H7 (cell line): ENCODE data around the gene SELP. TPM values are rescaled to one million over a fixed set of nuclear protein-coding genes. Genes with fewer than 3 reads are reported as not detected.

Experiments
- DNase-seq: peaks from one replicate; pipeline ENCODE4 v3.0.0; 2012
- H3K27me3 ChIP-seq: 2 replicates; pipeline ENCODE4 v1.6.0; 2011; ENCODE audit warnings: mild to moderate bottlenecking, low read length; ENCODE audit not compliant: control insufficient read depth, insufficient read depth
- H3K36me3 ChIP-seq: replicated peaks from 2 replicates; pipeline ENCODE4 v1.5.1; 2011; ENCODE audit warnings: low read length; ENCODE audit not compliant: control insufficient read depth, insufficient read depth
- H3K4me3 ChIP-seq: 2 replicates; pipeline ENCODE4 v1.5.1; 2011; ENCODE audit warnings: low read depth, mild to moderate bottlenecking, control low read depth, low read length, moderate library complexity; ENCODE audit not compliant: insufficient read depth
- total RNA-seq: library from RNA; depleted of rRNA; stranded (reverse); fragments of >200 nt; shearing (Covaris generic); gene quantifications from 2 replicates; pipeline ENCODE4 v1.2.3, GENCODE V29; 2014; rRNA removed

SELP gene
- total RNA-seq, 1 experiment from 2014 or later: not detected

DNA sequence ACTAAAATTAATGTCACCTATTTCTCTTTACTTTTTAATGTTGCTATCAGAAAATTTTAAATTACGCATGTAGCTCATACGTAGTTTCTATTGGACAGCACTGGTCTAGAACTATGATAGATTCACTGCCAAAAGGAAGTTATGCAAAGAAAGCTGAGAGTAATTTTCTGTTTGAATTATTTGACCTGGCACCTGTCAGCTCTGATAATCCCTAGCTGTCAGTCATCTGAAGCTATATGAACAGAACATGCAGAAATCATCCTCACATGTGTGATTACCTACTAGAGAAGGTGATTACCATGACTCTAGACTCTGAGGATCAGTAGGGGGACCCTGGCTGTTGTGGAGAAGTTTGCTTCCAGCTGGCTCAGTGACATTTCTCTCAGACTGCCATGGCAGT is 84.5 kb downstream of the SELP start:
- no peaks in the 10 kb centered on the region for H3K36me3 ChIP-seq
- H3K4me3 ChIP-seq: no peak overlapping the region
- H3K27me3 ChIP-seq: no peaks in the 10 kb centered on the region; the same call in 1 of the 2 replicates
- DNase-seq: no peak

DNA sequence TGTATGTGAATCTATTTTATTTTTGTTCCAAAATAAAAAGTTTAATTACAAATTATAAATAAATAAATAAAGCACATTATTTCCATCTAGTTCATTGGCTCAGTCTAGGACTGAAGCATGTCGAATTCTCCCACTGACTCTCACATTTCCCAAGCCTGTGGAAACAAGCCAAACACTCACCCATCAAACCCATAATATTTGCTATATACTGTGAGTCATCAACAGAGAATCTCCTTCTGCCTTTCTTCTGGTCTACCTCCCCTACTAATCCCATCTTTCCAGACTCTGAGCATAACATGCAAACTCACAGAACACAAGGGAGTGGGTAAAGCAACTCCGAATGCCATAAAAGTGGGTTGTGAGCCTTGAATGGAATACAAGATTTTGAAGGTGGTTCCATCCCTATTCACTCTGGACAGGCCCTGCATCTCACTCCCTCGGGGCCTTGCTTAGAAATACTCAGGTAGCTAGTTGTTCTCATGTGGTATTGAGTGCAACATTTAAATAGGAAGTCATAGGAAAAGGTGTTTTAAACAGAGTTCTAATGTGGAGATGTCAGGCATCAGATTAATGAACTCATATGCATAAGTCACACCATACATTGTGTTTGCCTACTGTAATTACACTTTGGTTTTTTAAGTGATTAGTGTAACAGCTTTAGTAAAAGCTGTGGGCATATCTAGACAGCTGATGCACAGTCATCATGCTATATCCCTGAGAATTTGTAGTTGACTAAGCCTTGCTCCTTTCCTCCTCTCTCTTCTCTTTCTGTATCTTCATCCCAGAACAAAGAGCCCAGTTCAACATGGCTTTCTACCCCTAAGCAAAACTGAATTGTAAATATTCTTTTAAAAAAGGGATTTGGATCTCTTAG is 90.7 kb downstream of the SELP start:
- Histone ChIP-seq H3K4me3 (no peak overlapping the region), H3K27me3 (no peaks in the 10 kb centered on the region), H3K36me3 (no peaks in the 10 kb centered on the region)
- DNase-seq: no peak

Other genes starting within 250 kb of the SELP start
- 0.80 and 1.7 TPM in 2 replicates for gene CCDC181, start 202.7 kb downstream of the SELP start, total RNA-seq
- 28.9 and 34.8 TPM in 2 replicates for gene SLC19A2, start 144.2 kb downstream of the SELP start, total RNA-seq
- not detected in 2 replicates for gene F5, start 43.6 kb downstream of the SELP start, total RNA-seq
- not detected in 2 replicates for gene SELL, start 81.5 kb upstream of the SELP start, total RNA-seq
- gene SELE, start 104.0 kb upstream of the SELP start, total RNA-seq: not detected in 2 replicates
- gene METTL18, start 164.8 kb upstream of the SELP start, total RNA-seq: 8.1 and 9.4 TPM in 2 replicates